HG03354 (cell line): ENCODE results near the gene ST6GAL1.
A peak's percentile ranks its signal among the peaks of the same experiment; 100 is the strongest.

Source experiments
- ATAC-seq: cut with Tn5 transposase; IDR thresholded peaks from one replicate; pipeline ENCODE4 v1.9.1; 2021; ENCODE audit warnings: mild to moderate bottlenecking; ENCODE audit not compliant: unreplicated experiment, poor library complexity, severe bottlenecking

Gene ST6GAL1

DNA sequence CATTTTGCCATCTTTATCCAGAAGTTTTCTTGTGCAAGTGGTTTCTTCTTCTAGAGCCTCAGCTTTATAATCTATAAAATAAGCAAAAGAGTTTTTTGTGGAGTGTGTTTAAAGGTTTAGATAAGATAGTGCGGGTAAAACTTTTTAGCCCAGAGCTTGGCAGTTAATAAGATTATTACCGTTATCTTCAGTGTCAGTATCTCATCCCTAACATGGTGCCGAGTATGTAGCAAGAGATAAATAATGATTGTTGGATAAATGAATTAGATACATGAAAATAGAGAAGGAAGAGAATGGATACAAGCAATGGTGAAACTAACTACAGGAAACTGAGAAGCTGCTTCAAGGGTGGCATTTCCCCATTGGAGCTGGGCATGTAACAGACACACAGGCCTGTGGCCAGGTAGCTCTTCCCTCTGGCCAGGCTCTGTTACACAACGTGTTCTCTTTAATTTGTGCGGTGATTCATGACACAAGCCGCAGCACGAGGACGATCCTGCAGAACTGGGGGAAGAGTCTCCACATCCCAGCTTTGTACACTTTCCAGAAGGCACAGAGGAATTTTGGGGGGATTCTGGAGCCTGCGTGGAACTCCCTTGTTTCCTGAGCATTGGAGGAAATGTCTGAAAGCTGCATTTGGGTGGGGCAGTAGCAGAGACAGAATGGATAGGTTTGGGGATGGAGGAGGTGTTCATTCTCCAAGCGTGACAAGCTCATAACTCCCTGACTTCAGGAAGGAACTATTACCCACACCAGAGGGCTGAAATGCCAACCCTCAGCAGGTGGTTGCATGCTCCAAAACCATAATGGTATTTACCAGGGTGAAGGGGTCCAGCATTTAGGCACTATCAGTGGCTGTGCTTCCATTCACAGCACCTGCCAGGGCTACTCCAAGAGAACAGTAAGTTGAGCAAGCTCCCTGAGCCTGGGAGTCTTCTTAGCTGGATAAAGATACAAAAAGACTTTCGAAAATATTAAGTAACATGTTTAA lies 14.2 kb upstream of the ST6GAL1 start:
- no peak for ATAC-seq

DNA sequence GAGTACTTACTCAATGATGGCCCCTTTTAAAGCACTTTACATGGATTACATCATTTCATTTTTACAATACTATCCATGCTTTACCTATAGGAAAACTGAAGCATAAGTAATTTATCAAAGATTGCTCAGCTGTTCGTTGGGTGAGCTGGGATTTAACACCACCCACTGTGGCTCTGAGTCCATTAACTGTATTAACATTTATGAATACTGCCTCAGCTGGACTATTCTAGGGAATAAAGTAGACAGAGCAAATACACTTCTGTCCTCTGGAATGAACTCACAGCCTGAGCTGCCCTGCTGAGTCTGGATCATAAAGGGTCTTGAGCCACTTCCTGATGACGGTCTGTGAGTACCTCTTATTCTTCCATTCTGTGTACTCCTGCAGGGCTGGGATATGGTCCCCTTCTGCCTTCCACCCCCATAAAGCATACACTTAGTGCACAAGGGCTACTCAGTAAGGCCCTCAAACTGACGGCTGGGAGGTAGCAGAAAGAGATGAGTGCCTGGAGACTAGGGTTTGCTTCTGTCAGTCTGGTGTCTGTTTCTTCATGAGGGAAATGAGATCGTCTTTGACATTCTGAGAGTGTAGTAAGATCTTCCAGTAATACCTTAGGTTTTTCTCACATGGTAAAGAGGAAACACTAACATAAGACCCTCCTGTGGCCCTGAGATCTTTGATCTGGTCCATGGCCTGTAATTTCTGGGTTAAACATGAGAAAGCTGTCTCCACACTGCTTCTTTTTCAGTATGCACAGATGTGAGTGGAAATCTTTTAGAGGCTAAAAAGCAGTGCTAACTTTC lies 12.6 kb upstream of the ST6GAL1 start:
- no peak for ATAC-seq

DNA sequence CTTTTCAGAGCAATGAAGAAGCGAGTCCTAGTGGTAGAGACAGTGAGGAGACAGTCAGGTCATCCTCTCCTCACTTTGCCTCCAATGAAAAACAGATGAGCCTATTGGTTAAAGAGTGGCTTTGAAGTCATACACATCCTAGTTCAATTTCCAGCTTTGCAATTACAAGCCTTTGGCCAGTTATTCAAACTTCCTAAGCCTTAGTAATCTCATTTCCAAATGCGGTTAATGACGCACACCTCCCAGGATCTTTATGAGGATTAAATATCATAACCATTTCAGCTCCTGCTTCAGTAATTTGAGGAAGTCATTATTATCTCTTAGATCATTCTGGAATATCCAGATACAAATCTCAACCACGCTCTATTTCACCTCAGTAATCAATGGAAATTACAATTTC lies 10.0 kb upstream of the ST6GAL1 start:
- no peak for ATAC-seq

DNA sequence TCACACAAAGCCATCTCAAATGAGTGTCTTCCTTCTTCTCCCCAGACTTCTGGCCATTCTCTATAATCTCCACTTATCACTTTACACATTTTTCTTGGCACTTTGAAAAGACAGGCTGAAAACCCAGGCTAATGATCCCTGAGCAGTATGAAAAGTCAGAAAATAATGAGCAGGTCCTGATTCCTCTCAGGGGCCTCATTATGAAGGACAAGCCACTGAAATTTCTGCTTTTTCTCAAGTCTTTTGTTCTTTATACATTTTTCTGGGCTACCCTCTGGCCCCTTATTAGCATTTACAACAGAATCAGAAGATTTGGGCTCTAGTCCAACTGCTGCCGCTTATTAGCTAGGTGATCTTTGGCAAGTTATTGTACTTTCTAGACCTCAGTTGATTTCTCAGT lies 9.5 kb upstream of the ST6GAL1 start:
- no peak for ATAC-seq

DNA sequence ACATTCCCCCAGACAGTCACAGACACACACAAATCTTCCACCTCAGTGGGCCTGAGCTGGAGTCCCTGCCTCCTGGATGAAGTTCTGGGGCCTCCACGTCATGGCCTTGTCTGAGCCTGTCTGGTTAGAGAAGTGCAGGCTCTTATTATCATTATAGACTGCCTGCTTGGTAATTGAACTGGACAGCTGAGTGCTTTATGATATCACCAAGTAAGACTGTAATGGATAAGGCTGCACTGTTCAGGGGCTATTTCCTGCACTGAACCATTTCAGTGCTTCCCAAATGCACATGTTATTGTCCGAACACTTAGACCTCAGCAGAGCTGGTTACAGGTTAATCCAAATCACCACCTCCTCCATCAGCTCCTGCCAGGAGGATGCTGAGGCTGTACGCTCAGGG lies 8.7 kb upstream of the ST6GAL1 start:
- no peak for ATAC-seq

DNA sequence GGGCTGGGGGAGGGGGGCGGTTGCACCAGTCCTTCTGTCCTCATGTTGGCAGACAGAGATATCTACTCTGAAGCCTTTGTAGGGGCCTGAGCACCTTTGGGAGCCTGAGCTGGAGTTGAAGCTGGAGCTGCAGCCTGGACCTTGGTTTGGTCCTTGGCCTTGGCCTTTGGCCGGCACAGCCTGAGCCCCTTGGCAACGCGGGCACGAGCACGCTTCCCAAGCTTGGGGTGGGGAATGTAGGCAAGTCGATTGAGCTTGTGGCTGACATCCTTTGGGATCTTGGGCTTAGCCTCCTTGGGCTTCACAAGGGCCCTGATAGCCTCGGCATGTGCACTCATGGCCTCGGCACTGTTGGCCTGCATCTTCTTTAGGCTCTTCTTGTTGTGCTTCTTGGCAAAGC lies 8.1 kb upstream of the ST6GAL1 start:
- no peak for ATAC-seq

DNA sequence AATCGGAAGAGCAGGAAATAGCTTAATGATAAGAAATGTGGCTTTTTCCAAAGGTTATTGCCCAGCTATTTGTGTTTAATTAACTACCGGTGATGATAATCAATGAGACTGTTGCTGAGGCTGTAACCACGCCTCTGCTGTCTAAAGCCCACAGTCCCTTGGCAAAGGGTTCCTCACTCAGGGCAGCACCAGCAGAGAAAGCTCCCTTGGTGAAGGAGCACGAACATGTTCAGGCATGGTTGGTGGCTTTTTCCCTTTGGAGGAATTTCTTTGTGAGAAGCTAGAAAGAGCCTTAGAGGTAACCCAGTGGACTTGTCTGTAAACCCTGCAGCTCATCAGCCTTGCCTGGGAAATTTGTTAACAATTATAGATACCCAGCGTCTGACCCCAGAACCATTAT lies 7.5 kb upstream of the ST6GAL1 start:
- ATAC-seq: no peak

DNA sequence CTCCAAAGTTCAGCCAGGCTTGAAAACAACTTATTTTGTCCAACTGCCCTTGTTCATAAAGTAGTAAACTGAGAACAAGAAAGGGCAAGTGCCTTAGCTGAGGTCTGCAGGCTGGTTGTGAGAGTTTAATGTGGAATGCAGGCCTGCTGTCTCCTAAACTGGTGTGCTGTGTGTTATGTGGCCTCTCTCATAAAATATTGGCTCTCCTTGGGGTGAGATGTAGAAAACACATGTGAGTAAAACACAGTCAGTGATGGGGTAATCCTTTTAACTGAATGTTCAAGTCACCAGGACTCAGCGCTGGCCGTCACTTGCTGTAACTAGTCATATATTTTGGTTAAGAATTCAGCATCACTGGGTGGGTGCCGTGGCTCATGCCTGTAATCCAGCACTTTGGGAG lies 7.1 kb upstream of the ST6GAL1 start:
- no peak for ATAC-seq

DNA sequence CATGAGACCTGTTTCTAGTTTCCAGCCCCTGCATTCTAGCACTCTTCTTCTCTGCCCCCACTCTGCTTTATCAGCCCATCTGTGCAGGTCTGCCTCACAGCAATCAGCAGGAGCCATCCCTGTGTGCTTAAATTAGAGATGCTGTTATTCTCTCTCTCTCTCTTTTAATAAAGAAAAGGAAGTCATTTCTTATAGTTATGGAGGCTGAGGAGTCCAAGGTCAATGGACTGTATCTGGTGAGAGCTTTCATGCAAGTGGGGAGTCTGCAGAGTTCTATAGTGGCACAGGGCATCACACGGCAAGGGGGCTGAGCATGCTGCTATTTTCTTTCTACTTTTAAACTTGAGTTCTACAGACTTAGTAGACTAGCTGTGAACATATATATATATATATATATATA lies 4.5 kb upstream of the ST6GAL1 start:
- no peak for ATAC-seq

DNA sequence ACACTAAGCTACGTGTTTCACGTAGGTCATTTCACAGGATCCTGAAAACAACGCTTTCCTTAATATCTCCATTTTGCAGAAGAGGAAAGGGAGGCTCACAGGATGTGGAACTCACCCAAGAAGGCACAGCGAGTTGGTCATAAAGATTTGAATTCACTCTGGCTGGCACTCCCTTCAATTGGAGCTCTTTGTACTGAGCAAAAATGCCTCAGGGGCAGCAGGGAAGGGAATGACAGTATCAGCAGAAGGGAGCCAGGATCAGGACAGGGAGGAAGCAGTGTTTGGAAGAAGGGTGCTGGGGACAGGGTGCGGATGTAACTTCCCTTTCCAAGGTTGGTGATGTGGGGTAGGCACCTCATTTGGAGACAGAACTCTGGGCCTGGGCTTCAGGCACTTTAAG lies 1.1 kb upstream of the ST6GAL1 start:
- no peak for ATAC-seq

DNA sequence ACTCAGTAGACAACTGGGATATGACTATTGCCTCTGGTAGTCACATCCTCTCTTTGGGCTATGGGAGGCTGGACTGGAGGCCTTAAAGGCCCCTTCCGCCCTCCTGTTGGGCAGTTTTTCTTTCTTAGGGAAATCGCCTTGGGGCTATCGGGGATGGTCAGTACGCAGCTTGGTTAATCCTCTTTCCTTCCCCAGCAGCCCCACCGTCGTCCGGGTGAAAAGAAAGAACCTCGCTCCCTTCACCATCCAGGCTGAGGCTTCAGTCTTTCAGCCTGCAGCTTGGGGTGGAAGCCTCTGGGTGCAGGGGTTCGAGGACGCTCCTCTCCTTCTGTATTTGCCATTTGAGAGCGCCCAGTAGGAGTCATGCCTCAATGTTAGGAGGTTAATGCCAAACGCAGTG lies 641 bp upstream of the ST6GAL1 start:
- no peak for ATAC-seq

DNA sequence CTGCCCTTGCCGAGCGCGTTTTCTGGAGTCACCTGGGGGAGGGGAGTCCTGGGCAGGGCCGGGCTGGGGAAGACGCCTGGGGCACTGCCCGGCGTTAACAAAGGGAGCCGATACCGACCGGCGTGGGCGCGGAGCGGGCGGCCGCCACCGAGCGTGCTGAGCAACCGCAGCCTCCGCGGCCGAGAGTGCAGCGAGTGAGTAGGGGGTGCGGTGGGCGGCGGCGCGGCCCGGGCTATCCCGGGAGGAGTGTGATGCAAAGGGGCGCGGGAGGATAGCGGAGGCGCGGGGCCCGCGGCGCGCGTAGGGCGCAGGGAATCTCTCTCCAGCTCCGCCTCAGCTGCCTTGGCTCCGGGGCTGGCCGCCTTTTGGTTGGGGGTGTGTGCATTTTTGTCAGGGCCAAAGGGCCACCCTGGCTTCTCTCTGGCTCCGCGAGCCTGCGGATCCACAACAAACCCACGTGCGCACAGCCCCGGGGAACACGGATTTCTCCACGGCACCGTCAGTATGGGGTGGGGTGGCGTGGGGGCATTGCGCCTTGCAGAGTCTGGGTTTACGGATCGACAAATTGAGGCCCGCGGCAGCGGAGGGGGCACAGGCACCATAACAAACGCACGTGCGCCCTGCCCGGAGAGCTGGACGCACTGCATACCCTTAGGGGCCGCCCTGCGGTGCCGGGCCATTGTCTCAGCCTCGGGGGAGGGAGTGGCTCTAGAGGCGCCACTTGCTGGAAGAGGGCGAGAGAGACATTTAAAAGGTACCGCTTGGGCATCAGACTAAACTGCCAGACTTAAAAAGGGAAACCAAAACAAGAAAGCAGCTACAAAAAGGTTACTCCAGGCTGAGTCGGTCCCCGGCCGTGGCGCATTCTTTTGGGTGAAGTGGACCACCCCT lies 560 bp downstream of the ST6GAL1 start:
- peak; percentile 77 for ATAC-seq

DNA sequence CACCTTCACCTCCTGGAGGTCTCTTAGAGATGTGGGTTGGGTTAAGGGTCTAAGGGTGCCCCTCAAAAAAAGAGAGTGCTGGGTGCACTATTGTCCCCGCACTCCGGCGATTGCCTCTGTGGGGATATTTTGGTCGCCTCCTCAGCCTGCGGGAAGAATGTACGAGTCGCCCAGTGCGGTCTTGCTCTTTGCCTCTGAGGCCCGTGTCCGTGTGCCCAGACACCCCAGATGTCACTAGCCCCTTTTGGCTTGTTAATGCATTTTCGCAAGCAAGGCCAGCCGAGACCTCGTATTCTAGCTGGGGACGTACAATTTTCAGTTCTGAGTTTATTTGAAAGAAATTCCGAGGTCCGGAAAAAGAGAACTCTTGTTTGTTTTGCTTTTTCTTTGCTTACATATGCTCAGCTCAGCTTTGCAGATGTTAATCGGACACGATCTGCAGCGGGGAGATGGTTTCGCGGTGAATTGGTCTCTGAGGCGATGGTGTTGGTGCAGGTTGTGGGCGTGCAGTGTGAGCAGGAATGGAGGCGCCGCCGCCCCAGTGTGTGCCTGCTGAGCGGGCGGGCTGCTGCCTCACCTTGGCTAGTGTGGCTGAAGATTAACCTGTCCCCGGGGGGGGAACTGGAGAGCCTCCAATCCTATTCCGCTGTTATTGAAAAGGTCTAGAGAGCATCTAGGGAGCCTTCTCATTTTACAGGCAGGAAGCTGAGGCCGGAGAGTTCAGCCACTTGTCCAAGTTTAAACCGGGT lies 1.4 kb downstream of the ST6GAL1 start:
- peak; percentile 33 for ATAC-seq

DNA sequence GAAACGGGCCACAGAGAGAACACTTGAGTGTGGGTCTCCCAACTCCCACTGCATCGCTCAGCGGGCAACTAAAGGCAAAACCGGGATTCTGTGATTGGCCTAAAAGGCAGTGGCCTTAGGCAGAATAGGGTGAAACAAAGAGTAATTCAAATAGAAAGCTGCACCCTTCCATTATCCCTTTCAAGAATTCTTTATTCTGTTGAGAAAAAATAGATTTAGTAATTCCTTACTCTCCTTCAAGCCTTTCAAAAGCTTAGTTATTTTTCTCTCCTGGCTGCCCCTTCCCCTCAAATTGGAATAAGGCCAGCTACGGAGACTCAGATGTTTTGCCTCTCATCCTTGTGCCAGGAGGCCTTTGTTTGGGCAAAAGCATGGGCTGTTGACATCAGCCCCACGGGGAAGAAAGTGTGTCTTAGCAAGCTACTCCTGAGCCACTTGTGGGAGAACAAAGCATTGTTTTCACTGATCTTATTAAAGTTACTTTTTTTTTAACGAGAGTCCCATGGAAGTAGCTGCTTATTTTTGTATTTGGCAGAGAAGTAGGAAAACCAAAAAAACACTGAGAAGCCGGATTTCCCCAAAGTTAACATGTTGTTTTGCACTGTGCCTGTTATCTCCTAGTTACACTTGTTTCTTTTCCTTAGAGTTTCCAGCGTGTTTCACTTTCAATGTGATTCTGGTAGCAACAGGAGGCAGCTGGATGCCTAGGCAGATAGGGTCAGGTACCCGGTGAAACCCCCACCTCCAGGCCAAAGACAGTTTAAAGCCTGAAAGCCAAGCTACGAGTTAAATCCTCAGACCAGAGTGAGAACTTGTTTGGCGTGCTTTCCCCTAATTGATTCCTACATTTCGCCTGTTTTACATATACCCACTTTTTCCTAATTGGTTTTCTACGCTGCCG lies 2.2 kb downstream of the ST6GAL1 start:
- ATAC-seq: no peak

DNA sequence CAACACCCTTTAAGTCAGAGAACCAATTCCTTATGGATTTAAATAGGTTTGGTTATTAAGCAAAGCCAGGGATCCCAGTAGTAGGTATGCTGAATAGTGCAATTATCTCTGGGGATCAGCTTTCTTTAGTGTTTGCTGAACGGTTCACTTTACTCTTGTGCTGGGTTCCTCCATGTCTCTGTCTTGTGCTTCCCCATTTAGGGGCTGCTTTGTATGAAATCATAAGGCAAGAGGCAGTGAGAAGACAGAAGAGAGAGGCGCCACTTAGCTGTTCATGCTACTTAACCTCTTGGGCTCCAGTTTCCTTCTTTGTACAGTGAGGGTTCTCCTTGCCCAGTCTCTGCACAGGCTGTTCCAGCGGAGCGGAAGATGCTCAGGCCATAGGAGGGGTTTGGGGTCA lies 3.5 kb downstream of the ST6GAL1 start:
- no peak for ATAC-seq

DNA sequence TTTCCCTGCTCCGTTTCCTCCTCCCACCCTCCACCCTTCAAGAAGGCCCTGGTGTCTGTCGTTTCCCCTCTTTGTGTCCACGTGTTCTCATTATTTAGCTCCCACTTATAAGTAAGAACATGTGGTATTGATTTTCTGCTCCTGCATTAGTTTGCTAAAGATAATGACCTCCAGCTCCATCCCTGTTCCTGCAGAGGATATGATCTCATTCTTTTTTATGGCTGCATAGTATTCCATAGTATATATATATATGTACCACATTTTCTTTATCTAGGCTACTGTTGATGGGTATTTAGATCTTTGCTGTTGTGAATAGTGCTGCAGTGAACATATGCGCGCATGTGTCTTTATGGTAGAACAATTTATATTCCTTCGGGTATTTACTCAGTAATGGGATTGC lies 4.8 kb downstream of the ST6GAL1 start:
- no peak for ATAC-seq

DNA sequence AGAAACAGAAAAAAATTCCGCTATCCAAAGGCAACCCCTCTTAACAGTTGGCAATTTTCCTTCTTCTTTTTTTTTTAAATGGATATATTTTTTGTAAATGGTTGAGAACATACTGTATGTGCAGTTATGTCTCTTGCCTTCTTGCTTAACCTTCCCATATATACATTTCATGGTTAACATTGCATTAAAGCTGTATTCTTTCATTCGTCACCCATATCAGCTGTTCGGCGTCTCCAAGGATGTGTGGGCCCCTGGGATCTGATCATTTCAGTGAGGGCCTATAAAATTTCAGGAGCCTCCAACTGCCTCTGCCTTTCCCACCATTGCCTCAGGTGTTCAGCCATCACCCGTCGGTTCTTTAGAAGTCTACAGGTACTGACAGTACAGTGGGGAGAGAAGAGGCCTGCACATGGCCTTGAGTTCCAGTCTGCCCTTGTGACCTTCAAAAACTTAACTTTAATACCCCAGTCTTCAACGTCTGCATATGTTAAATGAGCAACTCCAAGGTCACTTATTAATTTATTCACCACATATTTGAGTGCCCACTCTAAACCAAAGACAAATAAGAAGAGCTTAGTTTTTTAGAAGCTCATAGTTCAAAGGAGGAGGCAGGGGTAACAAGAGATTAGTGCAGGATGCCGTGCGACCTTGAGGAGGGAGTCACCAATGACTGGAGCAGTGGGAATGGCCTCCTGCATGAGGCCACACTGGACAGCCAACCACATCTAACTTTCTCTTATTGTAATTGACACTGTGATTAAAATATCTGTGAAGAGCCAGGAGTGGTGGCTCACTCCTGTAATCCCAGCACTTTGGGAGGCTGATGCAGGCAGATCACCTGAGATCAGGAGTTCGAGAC lies 6.9 kb downstream of the ST6GAL1 start:
- no peak for ATAC-seq
